OCI-LY1 (cell line): ENCODE results near the gene EPHX1.

Experiments
- CTCF ChIP-seq: fragments of 200-600 bp; sonication (generic), shearing (Covaris generic); IDR thresholded peaks from 2 replicates; pipeline ENCODE4 v1.5.1; 2017; ENCODE audit warnings: mild to moderate bottlenecking, antibody characterized with exemption, low read length, moderate library complexity, mixed read lengths
- EZH2 ChIP-seq: fragments of 200-600 bp; sonication (generic), shearing (Covaris generic); IDR thresholded peaks from 2 replicates; pipeline ENCODE4 v1.8.0; 2017; ENCODE audit warnings: borderline replicate concordance, mixed run types, mild to moderate bottlenecking, antibody characterized with exemption, low read length, moderate library complexity, mixed read lengths

- no peak for TF ChIP-seq CTCF
- TF ChIP-seq EZH2: no peak
These were observed 20.9 kb downstream of the EPHX1 start for GRCh38 chr1:225830841-225831240.
